Anterior cingulate cortex (tissue), 58 donors: ENCODE data around the gene MFAP5.

Experiments
- DNase-seq, 58 donors: peaks; one replicate each; lab custom pipeline; 2025; lab: John Stamatoyannopoulos, UW

The MFAP5 gene, protein sequence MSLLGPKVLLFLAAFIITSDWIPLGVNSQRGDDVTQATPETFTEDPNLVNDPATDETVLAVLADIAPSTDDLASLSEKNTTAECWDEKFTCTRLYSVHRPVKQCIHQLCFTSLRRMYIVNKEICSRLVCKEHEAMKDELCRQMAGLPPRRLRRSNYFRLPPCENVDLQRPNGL

DNA sequence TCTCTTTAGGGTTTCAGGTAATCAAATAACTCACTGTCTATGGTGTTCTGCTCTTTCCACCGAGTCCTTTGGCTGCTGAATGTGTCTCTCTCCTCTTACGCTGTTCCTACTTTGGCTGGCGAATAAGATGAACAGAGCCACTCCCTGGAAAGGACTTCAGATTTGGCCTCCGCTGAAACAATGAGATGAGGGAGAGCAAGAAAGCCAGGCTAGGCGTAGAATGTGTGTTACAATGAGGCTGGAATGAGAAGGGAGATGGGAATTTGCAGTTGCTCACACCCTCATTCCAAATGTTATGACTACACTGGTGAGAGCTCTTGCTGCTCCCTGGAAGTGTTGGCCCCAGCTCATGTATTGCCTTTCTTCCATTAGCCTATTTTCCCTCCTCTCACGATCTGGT, at the start of gene MFAP5:
MFAP5 (minus strand) TSS at position 234 of the 400 bp plus-strand sequence. CDS start 722 bp downstream, outside the sequence.
- no peak for DNase-seq

DNA sequence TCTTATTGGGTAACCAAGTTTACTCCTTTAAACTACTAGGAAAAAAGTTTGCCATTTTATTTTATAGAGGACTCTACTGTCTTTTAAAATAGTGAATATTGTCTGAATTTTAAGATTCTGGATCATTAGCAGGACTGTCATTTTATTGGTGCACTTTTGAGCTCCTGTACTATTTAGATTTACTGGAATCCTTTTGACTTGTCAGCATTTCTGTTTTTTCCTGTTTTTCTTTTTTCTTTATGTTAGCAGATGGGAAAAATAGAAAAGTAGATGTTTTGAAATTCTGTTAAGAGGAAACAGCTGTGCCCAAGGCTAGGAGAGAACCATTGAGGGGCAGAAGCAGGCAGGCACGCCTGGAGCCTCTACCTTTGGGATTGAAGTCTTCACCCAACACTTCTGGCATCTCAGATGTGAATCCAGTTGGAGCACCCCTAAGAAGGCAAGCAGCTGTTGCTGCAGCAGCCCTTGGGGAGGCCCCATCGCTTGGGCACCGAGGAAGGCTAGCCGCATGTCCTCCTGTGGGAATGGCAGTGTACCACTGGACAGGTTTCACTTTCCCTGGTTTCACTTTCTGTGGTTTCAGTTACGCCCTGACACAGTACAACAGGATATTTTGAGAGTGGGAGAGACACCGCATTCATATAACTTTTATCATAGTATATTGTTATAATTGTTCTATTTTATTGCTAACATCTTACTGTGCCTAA, 46.7 kb upstream of the MFAP5 start:
- DNase-seq: no peak

DNA sequence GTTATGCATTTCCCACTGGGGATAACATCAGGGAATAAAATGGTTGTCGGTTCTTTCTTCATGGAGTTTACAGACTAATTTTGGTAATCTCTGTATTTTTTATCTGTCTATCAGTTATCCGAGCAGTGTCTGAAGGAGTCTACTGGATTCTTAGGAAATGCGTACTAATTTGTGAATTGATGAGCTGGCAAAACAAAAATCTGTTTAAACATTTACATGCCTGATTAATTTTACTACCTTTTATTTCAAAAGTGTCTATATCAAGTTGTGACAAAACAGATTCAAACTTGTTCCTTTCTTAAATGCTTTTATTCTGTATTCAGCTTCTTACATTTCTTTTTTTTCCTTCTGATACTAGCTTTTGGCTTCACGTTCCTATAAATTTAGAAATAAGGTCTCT, 39.5 kb upstream of the MFAP5 start:
- no peak for DNase-seq

DNA sequence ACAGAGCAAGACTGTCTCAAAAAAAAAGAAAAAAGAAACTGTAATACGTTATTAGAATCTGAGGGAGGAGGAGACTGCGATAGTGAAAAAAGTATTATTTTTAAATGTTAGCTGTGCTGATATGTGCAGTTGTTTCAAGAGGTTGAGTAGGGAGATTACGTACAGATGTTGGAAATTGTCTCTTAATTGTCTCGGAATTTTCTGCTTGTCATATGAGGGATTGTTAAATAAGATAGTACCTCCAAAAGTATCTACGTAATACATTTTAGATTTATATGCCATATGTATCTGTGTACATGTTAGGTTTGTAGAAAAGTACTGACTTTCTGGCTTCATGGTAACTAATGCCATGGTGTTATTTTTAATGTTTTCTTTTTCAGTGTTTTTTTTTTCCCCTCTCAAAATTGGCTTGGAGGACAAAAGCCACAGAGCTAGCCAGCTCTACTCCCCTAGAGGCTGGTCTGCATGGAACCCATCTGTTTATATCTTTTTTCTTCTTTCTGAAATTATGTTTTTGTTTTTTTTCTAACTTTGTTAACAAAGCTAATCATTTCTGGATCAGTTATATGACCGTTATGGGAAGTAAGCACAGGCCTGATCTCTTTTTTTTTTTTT, 38.5 kb upstream of the MFAP5 start:
- DNase-seq: no peak

DNA sequence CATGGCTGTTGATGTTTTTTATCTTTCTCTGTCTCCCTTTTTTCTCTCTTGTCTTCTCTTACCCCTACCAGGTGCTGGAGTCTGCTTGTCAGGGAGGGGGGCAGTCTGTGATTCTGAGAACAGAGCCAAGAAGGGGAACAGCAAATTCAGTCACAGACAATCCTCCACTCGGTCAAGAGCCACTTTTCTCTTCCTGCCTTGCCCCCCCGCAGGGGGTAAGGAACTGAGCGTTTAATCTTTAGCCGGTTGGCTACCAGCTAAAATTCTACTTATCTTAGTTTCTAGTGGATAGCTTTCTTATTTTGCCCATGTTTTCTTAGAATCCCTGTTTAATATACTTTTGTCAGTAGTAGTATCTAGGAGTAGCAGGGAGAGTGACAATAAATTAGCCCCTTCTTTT, 37.1 kb upstream of the MFAP5 start:
- DNase-seq: no peak

DNA sequence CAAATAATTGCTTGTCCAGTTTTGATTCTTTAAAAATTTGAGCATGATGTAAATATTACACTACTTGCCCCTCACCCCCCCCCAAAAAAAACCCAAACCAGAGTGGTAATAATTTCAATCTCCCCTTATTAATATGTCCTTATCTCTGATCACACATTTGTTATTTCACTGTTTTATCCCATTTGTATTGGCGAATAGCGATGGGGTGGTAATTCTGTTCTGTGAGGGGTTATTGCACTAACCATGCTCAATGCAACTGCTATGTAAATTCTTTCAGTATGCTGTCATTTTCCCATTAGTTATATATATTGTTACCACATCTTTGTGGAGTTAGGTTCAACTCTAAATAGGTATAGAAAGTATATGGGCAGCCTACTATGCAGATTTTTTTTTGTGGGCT, 36.3 kb upstream of the MFAP5 start:
- no peak for DNase-seq

DNA sequence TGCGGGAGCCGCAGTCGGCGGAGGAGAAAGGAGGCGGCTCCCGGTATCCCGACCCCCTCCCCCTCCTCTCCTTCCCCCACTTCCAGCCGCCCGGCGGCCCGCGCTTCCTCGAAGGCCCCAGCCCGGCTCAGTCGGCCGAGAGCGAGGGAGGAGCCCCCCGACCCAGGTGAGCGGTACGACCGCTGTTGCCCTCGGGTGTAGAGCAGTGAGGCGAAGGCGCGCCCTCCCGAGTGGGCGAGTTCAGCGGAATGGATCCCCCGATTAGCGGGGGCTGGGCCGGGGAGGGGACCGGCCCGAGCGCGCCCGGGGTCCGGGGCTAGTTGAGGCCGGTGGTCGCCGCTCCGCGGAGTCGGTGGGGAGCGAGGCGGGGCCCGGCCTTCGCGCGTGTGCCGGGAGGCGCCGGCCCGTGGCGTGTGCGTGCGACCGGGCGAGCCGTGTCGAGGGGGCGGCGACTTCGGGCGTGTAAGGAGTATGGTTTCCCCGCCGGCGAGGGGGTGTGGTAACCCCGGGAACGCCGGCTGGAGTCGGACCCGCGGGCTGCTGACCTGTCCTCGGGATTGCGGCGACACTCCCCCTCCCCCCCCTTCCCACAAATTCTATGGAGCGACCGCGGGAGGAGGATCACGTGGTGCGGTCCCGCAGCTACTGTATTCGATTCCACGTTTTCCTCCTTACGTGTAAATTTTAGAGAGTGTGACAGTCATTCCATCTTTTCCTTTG, 35.7 kb upstream of the MFAP5 start:
- peak in 39 of 58 donors; percentile 10 to 72 (median 37) for DNase-seq

DNA sequence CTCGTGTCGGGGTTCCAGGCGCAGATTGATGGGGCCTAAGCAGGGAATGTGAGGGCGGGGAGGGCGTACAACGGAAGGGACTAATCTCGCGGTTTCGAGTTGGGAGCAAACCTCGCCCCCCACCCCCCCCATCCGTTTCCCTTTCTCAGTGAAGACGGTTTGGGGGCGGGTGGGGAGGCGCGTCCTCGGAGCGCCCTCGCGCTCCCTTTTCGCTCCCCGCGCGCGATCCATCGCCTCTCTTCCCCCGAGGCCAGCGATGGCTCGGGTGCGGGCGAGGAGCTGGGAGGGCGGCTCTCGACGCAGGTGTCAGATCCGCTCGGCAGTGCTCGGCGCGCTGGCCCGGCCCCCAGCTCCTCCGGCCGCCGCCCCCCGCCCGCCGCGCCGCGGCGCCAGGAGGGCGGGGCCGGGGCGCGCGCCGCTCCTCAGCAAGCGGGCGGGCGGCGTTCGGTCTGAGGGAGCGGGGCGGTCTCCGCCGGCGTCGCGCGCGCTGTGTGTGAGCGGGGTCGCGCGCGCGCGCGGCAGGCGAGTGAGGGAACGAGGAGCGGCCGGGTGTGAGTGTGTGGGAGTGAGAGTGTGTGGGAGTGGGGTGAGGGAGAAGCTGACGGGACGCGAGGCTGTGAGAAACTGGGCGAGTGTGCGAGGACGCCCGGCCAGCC, 35.0 kb upstream of the MFAP5 start, which contains the start of gene RIMKLB:
RIMKLB (plus strand) TSS at position 516 of the 656 bp plus-strand sequence. CDS start 15,876 bp downstream, outside the sequence.
- DNase-seq: peak in 57 of 58 donors; percentile 5 to 85 (median 69)

DNA sequence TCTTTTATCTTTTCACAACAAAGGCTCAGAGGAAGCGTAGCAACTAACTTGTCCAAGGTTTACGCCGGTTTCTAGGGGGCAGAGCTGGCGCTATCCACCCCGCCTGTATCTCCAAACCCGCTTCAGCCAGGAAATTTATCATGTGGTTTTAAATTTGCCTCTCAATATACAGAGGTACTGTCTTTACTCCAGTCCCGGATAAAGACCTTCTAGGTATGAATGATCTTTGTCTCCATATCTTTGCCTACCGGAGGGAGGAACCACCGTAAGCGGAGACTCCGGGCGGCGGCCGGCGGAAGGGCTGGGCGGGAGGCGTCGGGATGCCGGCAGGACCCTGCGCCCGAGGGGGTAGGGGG, 34.5 kb upstream of the MFAP5 start:
- peak in 9 of 58 donors; percentile 3 to 77 (median 49) for DNase-seq

DNA sequence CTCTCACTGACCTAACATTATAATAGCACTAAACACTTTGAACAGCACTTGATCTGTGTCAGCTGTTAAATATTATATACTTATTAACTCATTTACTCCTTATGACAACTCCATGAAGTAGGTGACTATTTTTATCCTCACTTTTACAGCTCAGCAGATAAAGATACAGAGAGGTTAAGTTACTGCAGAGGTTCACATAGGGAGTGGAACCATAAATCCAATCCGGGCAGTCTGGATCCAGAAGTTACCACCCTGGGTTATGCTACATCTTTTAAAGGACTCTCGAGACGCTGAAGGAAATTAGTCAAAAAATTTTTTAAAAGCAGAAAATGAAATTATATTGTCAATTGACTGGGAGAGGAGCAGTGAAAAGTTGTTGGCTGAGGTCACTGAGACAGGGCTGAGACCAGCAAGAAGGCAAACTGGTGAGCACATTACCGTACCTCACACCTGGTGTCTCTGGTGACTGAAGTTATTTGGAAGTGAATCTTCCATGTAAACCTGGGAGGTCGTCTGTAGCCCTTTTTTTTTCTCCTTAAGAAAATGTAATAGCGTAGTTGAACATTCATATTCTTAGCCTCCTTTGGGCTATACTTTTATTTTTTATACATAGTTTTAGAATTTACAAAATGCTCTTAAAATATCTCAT, 33.9 kb upstream of the MFAP5 start:
- no peak for DNase-seq

DNA sequence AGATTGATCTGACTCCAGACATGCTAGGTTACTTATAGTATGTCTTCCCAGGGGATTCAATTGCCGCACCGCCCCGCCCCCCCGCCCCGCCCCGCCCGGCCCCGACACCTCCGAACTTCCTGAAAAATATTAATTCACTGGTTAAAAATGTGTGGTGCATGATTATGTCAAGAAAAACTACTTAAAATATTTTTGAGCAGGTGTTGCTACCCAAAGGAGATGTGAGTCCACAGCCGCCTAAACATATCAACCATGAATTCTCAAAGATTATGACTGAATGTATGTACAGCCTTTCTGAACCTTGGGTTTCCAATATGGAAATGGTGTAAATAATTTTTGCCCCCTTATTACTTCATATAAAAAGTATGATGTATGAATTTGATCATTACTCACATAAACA, 32.5 kb upstream of the MFAP5 start:
- DNase-seq: no peak

DNA sequence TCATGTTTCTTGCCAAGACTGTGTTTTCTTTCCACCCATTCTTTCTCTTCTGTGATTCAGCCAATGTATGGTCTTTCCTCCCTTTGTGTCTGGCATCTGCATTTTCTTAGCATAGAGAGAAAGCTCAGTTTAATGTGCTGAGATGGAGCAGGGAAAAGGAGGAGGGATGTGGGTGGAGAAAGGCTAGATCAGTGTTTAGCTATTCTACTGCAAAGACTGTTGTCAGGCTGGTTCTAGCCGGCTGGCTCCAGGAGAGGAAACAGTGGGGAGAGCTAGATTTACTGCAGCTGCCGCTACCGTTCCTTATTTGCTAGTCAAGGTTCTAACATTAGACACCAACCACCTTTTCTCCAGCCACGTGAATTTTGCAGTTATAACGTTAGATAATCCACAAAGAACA, 29.9 kb upstream of the MFAP5 start:
- peak in 52 of 58 donors; percentile 9 to 87 (median 49) for DNase-seq

DNA sequence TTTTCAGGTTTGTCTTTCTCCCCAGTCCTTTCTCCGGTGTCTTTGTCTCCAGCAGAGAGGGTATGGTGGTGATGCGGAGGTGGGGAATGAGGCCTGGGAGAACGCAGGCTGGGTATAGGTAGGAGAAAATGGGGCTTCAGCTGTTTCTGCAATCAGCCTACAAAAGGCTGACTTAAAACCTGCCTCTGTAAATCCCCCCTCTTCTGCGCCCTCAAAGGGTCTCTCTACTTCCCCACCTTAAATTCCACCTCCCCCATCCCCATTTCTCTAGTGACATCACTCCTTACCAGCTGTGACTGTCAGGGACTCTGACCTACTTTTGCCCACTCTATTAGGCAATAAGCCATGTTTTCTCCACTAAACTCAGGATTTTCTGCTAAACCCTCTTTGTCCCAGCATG, 27.1 kb upstream of the MFAP5 start:
- DNase-seq: no peak

DNA sequence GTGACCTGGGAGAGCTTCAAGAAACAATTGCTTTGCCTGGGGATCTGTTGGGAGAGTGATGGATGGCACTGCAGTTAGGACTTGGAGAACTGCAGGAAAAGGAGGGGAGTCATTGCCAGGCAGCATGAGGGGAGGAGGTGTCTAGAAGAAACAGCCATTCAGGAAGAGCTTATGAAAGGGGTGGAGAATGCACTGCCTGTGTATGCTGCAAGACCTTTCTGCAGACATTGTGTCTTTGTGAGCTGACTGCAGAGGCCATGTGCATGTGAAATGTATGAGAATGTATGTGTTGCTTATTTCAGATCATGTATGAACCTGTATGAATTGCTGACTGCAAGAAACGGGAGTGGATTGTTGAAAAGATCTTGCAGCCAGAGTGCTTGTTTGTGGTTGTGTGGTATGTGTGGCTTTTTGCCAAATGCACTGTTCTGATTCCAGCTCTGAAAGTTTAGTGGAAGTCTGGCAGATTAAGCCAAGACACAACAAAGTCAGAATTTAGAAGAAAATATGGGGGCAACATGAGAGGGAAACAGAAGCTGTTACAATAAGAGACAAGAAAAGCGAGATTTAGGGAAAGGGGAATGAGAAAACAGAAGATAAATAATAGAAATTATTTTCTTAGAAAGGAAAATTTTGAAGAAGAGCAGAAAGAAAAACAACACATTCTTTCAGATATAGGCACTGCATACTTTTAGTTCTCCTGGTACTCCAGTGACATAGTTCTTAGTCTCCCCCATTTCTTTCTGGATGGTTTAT, 25.4 kb upstream of the MFAP5 start:
- DNase-seq: peak in 42 of 58 donors; percentile 10 to 78 (median 40)

DNA sequence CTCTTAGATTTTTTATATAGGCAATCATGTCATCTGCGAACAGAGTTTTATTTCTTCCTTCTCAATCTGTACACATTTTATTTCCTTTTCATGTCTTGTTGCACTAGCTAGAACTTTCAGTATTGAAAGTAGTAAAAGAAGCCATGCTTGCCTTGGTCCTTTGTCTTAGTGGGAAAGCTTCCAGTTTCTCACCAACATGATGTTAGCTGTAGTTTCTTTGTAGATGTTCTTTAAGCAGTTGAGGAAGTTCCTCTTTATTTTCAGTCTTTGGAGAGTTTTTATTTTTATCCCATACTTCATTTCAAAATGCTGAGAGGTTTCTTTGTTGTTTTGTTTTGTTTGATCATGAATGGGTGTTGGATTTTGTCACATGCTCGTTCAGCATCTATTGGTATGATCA, 22.4 kb upstream of the MFAP5 start:
- no peak for DNase-seq

DNA sequence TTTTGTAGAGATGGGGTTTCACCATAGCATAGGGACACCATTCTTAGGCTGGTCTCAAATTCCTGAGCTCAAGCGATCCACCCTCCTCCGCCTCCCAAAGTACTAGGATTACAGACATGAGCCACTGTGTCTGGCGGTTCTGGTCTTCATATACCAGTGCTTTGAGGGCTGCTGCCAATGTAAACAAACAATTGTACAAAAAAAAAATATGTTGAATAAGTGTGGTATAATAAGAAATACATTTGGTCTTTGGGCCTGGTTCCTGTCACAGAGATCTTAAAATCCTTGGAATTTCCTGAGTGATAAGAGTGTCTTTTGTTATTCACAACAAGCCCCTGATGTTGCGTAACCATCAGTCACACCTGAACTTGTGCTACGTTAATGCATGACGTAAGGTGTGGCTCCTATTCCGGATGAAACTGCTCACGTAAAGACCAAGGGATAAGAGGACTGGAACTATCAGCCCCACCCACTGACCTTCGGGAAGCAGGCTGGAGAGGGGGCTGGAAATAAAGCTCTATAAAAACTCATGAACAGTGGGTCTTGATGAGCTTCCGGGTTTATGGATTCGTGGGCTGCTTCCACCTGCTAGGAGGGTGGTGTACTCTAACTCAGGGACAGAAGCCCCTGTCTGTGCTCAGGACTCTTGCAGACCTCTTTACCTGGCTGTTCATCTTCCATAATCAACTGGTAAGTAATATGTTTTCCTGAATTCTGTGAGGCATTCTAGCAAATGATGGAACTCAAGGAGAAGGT, 18.7 kb upstream of the MFAP5 start:
- no peak for DNase-seq

DNA sequence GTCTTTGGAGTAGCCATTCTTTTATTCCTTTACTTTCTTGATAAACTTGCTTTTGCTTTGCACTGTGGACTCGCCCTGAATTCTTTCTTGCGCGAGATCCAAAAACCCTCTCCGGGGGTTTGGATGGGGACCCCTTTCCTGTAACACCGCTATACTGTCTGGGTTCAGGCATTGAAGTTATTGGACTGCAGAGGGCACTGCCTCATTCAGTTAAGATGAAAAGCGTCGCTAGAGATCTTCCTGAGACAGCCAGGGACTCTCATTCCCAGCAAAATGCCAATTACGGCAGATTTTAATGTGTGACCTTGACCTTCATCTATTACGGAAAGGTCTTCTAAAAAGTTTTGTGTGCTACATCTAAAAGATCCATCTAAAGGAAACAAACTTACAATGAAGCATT, 17.9 kb upstream of the MFAP5 start:
- no peak for DNase-seq

DNA sequence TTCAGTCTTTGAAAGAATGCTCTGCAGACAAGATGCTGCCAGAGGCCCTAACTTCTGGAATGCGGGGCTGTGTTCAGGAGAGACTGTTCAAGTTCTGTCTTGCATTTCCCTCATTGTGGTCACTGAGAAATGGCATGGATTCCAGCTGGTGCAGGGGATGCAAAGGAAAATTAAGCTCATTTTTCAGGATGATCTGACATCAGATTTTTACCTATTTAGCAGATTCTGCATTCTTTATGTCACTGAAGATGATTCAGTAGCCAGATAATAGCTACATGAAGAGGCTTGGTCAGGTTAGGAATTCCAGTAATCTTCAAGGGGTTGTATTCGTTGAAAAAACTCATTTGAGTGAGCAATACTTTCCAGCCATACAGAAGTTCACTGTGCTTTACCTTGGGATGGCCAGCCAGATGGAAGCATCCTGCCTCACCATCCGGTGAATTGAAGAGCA, 16.1 kb upstream of the MFAP5 start:
- DNase-seq: no peak

DNA sequence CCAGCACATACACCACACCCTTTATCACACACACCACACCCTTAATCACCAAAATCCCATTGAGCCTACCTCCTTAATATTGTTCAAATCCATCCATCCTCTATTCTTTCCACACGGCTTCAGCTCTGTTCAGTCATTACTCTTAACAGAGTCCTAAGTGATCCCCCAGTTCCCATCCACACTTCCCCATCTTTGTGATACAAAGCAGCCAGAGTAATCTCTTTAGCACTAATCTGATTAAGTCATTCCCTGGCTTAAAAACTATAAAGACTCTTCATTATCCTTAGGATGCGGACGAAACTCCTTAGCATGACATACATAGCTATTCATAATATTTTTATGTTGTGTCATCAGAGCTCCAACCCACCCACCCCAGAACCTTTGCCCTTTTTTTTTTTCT, 14.7 kb upstream of the MFAP5 start:
- no peak for DNase-seq
